ENCODE measurements around the gene REC8.
A peak's percentile ranks its signal among the peaks of the same experiment; 100 is the strongest.

GRCh38 chr14:24141097-24141880 is 30.6 kb upstream of the REC8 start, which contains the start of gene EMC9:
- TF ChIP-seq POLR2A (IDR thresholded peaks at IDR 0.05) (peak in 1 of 2 donors; percentile 94), CTCF (IDR thresholded peaks at IDR 0.05) (peak; percentile 26 to 75 (median 57))

All from heart left ventricle (tissue), 13 donors.